VCaP (cell line): Measurements from ENCODE around the gene GREB1.

Experiments used
- H3K27ac ChIP-seq: fragments of 450-650 bp; 2 replicates; pipeline ENCODE4 v1.5.1; 2017
- CTCF ChIP-seq: fragments of 450-650 bp; conservative IDR thresholded peaks from 2 replicates; pipeline ENCODE4 v1.5.1; 2017; ENCODE audit warnings: mild to moderate bottlenecking, moderate library complexity

Gene GREB1

GRCh38 chr2:11592671-11593574 lies 59.1 kb downstream of the GREB1 start:
- H3K27ac ChIP-seq: no peak overlapping the region
- no peak for TF ChIP-seq CTCF

GRCh38 chr2:11596801-11597200 lies 63.0 kb downstream of the GREB1 start:
- H3K27ac ChIP-seq: no peak overlapping the region
- no peak for TF ChIP-seq CTCF

- no peak for TF ChIP-seq CTCF
- H3K27ac ChIP-seq: no peak overlapping the region
Observed at GRCh38 chr2:11597538-11598225, 63.8 kb downstream of the GREB1 start.

- TF ChIP-seq CTCF: no peak
- H3K27ac ChIP-seq: no peak overlapping the region
Observed at GRCh38 chr2:11598228-11598731, 64.4 kb downstream of the GREB1 start.

- H3K27ac ChIP-seq: 0 out of 2 replicates have a peak overlapping the region, but pooled peaks have one; percentile 6
- no peak for TF ChIP-seq CTCF
Observed at GRCh38 chr2:11602563-11603204, 68.8 kb downstream of the GREB1 start.

- H3K27ac ChIP-seq: no peak overlapping the region
- no peak for TF ChIP-seq CTCF
Observed at GRCh38 chr2:11610624-11611242, 76.9 kb downstream of the GREB1 start.
